ENCODE measurements around the gene STRIP1. TPM values are rescaled to one million over a fixed set of nuclear protein-coding genes. Genes with fewer than 3 reads are reported as not detected.

STRIP1 gene
- total and polyA plus RNA-seq, 10 of the 15 experiments (the other 5 are each of a cell fraction or from before 2014, with no cell fraction given) = 6.3 to 26.6 (median 18.0) TPM

DNA sequence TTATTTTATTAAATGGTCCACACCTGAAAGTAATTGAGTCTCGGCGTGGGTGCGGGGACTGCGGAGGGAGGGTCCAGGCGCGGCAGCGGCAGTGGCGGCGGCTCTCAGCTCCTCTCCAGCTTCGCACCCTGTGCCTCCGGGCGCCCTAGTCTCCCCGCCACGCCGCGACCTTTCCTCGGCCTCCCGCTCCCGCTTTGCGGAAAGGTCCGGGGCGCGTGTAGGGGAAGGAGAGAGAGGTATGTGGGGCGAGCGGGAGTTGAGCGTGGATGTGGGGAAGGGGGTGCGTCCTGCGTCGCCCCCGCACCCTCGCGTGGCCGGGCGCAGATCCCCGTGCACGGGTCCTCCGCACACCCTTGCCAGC lies 49.4 kb downstream of the STRIP1 start:
- Histone ChIP-seq H3K4me2 (ENCODE audit: control insufficient read depth, insufficient read depth) (peak overlapping the region; percentile 65), H3K27ac (ENCODE audit: control insufficient read depth, insufficient read depth) (no peak overlapping the region), H4K20me1 (ENCODE audit: control insufficient read depth, insufficient read depth) (no peaks in the 10 kb centered on the region), H3K36me3 (ENCODE audit: control insufficient read depth in 2 of 2, insufficient read depth in 2 of 2, low read length in 1 of 2) (no peaks in the 10 kb centered on the region), H3K27me3 (replicated peaks in 1 of 2; ENCODE audit: control insufficient read depth in 2 of 2, insufficient read depth in 2 of 2, low read length in 1 of 2) (peaks cover 0 to 8% of the 10 kb centered on the region in 2 experiments; a peak in 2 of 4 replicates), H3K9me3 (replicated peaks; ENCODE audit: control insufficient read depth, insufficient read depth, low read length) (no peaks in the 10 kb centered on the region), H3K79me2 (ENCODE audit: control insufficient read depth, insufficient read depth, low read length) (no peaks in the 10 kb centered on the region), H3K4me1 (ENCODE audit: control insufficient read depth, insufficient read depth, low read length) (peaks cover 5% of the 10 kb centered on the region; the same call in 1 of the 2 replicates), H2AFZ (ENCODE audit: control insufficient read depth, low read depth, low read length) (peak overlapping the region; percentile 54), H3K9ac (ENCODE audit: control insufficient read depth, insufficient read depth, low read length) (peak overlapping the region; percentile 3; the same call in 1 of the 2 replicates), H3K4me3 (peak overlapping the region; percentile 65)
- in situ Hi-C loops (cut with MboI) (no loop called here), intact Hi-C loops (cut with micrococcal nuclease; ENCODE audit: unreplicated experiment) (loop anchor here (10.0 kb wide), 1 partner anchor 381 kb away; no protein-coding TSS in a partner anchor)
- WGBS (ENCODE audit: insufficient coverage, insufficient replicate concordance, low lambda C conversion rate, missing lambda C conversion rate) = 4% methylated on average over 36 of the region's 37 CpGs
- ChIA-PET RAD21 (ENCODE audit: unreplicated experiment) (no interaction called here), SMC1A (ENCODE audit: uncharacterized antibody, unreplicated experiment) (no interaction called here), POLR2A (no interaction called here), CTCF (no interaction called here)
- no TSS peak for BruUV-seq (replicated peaks)
- ATAC-seq = peak; percentile 9
- DNase-seq (ENCODE audit: low read depth, low spot score) = no peak
- TF ChIP-seq FOXM1 (IDR thresholded peaks at IDR 0.05; ENCODE audit: low read depth, low read length) = no peak
- TF ChIP-seq SUZ12 (IDR thresholded peaks at IDR 0.05; ENCODE audit: unreplicated experiment) = peak; percentile 57
- no peak; the same call in 1 of the 2 replicates for TF ChIP-seq EED (IDR thresholded peaks at IDR 0.05; ENCODE audit: low read depth)
- TF ChIP-seq STAT3 (IDR thresholded peaks at IDR 0.05; ENCODE audit: low read depth, low read length) = no peak
- TF ChIP-seq, protein P1, sequence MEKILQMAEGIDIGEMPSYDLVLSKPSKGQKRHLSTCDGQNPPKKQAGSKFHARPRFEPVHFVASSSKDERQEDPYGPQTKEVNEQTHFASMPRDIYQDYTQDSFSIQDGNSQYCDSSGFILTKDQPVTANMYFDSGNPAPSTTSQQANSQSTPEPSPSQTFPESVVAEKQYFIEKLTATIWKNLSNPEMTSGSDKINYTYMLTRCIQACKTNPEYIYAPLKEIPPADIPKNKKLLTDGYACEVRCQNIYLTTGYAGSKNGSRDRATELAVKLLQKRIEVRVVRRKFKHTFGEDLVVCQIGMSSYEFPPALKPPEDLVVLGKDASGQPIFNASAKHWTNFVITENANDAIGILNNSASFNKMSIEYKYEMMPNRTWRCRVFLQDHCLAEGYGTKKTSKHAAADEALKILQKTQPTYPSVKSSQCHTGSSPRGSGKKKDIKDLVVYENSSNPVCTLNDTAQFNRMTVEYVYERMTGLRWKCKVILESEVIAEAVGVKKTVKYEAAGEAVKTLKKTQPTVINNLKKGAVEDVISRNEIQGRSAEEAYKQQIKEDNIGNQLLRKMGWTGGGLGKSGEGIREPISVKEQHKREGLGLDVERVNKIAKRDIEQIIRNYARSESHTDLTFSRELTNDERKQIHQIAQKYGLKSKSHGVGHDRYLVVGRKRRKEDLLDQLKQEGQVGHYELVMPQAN (conservative IDR thresholded peaks at IDR 0.05) = no peak
- TF ChIP-seq POLR2A (IDR thresholded peaks at IDR 0.05; ENCODE audit: low read depth, low read length) = no peak
- FAIRE-seq = no peak
